ENCODE data around the gene ASCL3.
"Not testable (repeated sequence)": the region's sequence is repeated elsewhere in the genome, so short reads cannot be mapped to it uniquely, and the experiment has no call there.

ASCL3 gene

DNA sequence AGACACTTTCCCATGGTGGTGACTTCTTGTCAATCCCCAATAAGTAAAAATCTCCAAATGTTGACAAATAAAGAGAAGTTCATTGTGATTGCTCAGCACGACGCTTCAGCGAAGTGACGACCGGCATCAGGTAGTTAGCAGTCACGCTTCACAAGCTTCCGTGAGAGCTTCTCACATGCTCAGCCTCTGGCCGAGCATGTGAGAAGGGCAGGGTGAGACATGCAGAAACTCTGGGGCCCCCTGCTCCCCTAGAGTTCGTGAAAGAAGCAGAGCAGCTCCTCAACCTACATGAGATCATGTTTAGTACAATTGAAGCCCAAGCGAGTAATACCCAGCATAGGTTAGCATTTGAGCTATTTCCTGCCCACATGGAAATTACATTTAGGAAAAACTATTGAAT lies 5.7 kb downstream of the ASCL3 start:
- TF ChIP-seq EZH2phosphoT487 (IDR thresholded peaks at IDR 0.05; ENCODE audit: low read length) (no peak), EZH2 (optimal IDR thresholded peaks at IDR 0.05; ENCODE audit: low read depth, low read length) (no peak)
- TF ChIP-seq, protein P1, sequence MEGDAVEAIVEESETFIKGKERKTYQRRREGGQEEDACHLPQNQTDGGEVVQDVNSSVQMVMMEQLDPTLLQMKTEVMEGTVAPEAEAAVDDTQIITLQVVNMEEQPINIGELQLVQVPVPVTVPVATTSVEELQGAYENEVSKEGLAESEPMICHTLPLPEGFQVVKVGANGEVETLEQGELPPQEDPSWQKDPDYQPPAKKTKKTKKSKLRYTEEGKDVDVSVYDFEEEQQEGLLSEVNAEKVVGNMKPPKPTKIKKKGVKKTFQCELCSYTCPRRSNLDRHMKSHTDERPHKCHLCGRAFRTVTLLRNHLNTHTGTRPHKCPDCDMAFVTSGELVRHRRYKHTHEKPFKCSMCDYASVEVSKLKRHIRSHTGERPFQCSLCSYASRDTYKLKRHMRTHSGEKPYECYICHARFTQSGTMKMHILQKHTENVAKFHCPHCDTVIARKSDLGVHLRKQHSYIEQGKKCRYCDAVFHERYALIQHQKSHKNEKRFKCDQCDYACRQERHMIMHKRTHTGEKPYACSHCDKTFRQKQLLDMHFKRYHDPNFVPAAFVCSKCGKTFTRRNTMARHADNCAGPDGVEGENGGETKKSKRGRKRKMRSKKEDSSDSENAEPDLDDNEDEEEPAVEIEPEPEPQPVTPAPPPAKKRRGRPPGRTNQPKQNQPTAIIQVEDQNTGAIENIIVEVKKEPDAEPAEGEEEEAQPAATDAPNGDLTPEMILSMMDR (IDR thresholded peaks at IDR 0.05; ENCODE audit: low read length): no peak
- no peak overlapping the region for H2AFZ ChIP-seq (ENCODE audit: low read length)
- no peaks in the 10 kb centered on the region for H3K36me3 ChIP-seq (replicated peaks; ENCODE audit: insufficient read depth, low read length)
- no peak for DNase-seq
- no peaks in the 10 kb centered on the region for H3K9me2 ChIP-seq (replicated peaks; ENCODE audit: insufficient read depth, low read length)
- no peak overlapping the region for H3K4me2 ChIP-seq (ENCODE audit: low read depth, low read length)
- H3F3A ChIP-seq (ENCODE audit: insufficient read depth, low read length): no peaks in the 10 kb centered on the region
- H3K9ac ChIP-seq (ENCODE audit: low read length): no peak overlapping the region
- no peaks in the 10 kb centered on the region; the same call in 1 of the 2 replicates for H3K27me3 ChIP-seq (replicated peaks; ENCODE audit: insufficient read depth, low read length)
- no peaks in the 10 kb centered on the region for H3K9me3 ChIP-seq (replicated peaks; ENCODE audit: insufficient read depth, low read length)
- H4K20me1 ChIP-seq (ENCODE audit: insufficient read depth, low read length): no peaks in the 10 kb centered on the region
- no peak overlapping the region for H3K4me3 ChIP-seq (ENCODE audit: low read length)
- no peaks in the 10 kb centered on the region for H3K4me1 ChIP-seq (ENCODE audit: low read length)
- no peak overlapping the region for H3K27ac ChIP-seq (ENCODE audit: low read length)
- H3K79me2 ChIP-seq (ENCODE audit: low read length): no peaks in the 10 kb centered on the region

DNA sequence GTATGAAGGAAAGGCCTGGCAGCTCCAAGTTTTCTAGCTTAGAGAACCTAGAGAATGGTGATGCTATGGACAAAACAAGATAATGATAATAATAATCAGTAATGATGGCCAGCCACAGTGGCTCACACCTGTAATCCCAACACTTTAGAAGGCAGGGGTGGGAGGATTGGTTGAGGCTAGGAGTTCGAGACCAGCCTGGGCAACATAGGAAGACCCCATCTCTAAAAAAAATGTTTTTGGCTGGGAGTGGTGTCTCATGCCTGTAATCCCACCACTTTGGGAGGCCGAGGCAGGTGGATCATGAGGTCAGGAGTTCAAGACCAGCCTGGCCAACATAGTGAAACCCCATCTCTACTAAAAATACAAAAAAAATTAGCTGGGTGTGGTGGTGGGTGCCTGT lies 7.0 kb downstream of the ASCL3 start:
- H4K20me1 ChIP-seq (ENCODE audit: insufficient read depth, low read length); H2AFZ ChIP-seq (ENCODE audit: low read length); H3K79me2 ChIP-seq (ENCODE audit: low read length); H3K4me1 ChIP-seq (ENCODE audit: low read length); H3K4me2 ChIP-seq (ENCODE audit: low read depth, low read length); H3K9me2 ChIP-seq (replicated peaks; ENCODE audit: insufficient read depth, low read length); H3K4me3 ChIP-seq (ENCODE audit: low read length); H3F3A ChIP-seq (ENCODE audit: insufficient read depth, low read length); DNase-seq; H3K27ac ChIP-seq (ENCODE audit: low read length); H3K36me3 ChIP-seq (replicated peaks; ENCODE audit: insufficient read depth, low read length); H3K9ac ChIP-seq (ENCODE audit: low read length); H3K27me3 ChIP-seq (replicated peaks; ENCODE audit: insufficient read depth, low read length); H3K9me3 ChIP-seq (replicated peaks; ENCODE audit: insufficient read depth, low read length): not testable (repeated sequence)

DNA sequence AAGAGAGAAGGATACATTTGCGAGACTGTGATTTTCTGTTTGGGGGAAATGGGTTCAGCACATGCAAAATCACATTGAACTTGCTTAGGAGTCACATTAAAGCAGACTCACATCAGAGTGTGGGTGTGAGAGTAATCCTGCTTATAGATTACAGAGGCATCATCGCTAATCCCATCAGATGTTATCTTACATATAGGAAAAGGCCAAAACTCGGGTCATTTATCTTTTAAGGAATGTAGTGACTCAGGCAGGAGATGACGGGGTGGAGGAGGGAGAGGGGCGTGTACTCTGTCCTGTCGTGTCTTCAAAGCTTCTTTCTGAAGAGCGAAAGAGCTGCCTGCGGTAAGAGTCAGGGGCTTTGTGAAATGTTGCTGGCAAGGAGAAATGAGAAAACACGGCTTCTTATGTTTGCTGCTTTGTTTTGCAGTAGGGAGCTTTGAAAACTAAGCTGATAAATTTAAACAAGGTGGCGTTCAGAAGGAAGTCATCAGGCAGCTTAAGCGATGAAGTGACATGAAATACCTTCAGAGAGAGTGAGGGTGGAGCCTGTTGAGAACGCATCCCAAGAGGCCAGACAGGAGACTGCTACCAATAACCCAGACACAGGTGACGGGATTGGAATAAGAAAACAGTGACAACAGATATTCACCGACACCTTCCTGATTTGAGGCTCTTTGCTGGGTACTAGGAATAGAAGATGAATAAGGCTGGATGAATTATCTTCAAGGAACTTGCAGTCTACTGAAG lies 7.9 kb downstream of the ASCL3 start:
- Histone ChIP-seq H3K9me2 (replicated peaks; ENCODE audit: insufficient read depth, low read length) (no peaks in the 10 kb centered on the region), H2AFZ (ENCODE audit: low read length) (no peak overlapping the region), H3K4me1 (ENCODE audit: low read length) (no peaks in the 10 kb centered on the region), H3K36me3 (replicated peaks; ENCODE audit: insufficient read depth, low read length) (no peaks in the 10 kb centered on the region), H3K4me2 (ENCODE audit: low read depth, low read length) (no peak overlapping the region), H4K20me1 (ENCODE audit: insufficient read depth, low read length) (no peaks in the 10 kb centered on the region), H3K27me3 (replicated peaks; ENCODE audit: insufficient read depth, low read length) (no peaks in the 10 kb centered on the region), H3K9me3 (replicated peaks; ENCODE audit: insufficient read depth, low read length) (no peaks in the 10 kb centered on the region), H3K27ac (ENCODE audit: low read length) (no peak overlapping the region), H3K4me3 (ENCODE audit: low read length) (no peak overlapping the region), H3K79me2 (ENCODE audit: low read length) (no peaks in the 10 kb centered on the region), H3K9ac (ENCODE audit: low read length) (no peak overlapping the region), H3F3A (ENCODE audit: insufficient read depth, low read length) (no peaks in the 10 kb centered on the region)
- no peak for DNase-seq
- TF ChIP-seq EZH2phosphoT487 (IDR thresholded peaks at IDR 0.05; ENCODE audit: low read length): no peak
- TF ChIP-seq, protein P1 (IDR thresholded peaks at IDR 0.05; ENCODE audit: low read length): no peak
- no peak for TF ChIP-seq EZH2 (optimal IDR thresholded peaks at IDR 0.05; ENCODE audit: low read depth, low read length)

DNA sequence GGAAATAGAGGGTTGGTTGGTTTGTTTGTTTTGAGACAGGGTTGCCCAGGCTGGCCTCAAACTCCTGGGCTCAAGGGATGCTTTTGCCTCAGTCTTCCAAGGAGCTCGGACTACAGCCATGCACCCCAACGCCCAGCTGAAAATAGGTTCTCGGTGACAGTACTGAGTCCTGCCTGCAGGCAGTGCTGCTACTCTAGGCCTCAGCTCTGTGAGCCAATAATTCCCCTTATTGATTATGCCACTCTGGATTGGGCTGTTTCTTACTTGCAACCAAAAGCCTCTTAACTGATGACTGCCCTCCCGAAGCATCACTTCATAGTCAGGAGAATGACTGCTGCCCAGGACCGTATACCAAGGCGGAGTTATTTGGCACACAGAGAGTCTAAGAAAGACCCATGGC lies 8.9 kb downstream of the ASCL3 start:
- Histone ChIP-seq H3K4me2 (ENCODE audit: low read depth, low read length) (no peak overlapping the region), H3K27ac (ENCODE audit: low read length) (no peak overlapping the region), H3K27me3 (replicated peaks; ENCODE audit: insufficient read depth, low read length) (no peaks in the 10 kb centered on the region), H3K9me3 (replicated peaks; ENCODE audit: insufficient read depth, low read length) (no peaks in the 10 kb centered on the region), H3K9ac (ENCODE audit: low read length) (no peak overlapping the region), H3K4me3 (ENCODE audit: low read length) (no peak overlapping the region), H3F3A (ENCODE audit: insufficient read depth, low read length) (no peaks in the 10 kb centered on the region), H3K4me1 (ENCODE audit: low read length) (no peaks in the 10 kb centered on the region), H2AFZ (ENCODE audit: low read length) (no peak overlapping the region), H3K79me2 (ENCODE audit: low read length) (no peaks in the 10 kb centered on the region), H4K20me1 (ENCODE audit: insufficient read depth, low read length) (no peaks in the 10 kb centered on the region), H3K9me2 (replicated peaks; ENCODE audit: insufficient read depth, low read length) (no peaks in the 10 kb centered on the region), H3K36me3 (replicated peaks; ENCODE audit: insufficient read depth, low read length) (no peaks in the 10 kb centered on the region)
- TF ChIP-seq EZH2phosphoT487 (IDR thresholded peaks at IDR 0.05; ENCODE audit: low read length) (no peak), EZH2 (optimal IDR thresholded peaks at IDR 0.05; ENCODE audit: low read depth, low read length) (no peak)
- TF ChIP-seq, protein P1 (IDR thresholded peaks at IDR 0.05; ENCODE audit: low read length): no peak
- no peak for DNase-seq

Data from MM.1S (cell line).